ENCODE results near the gene TRIM8. TPM values are rescaled to one million over a fixed set of nuclear protein-coding genes. Genes with fewer than 3 reads are reported as not detected.

The TRIM8 gene
- total and polyA plus RNA-seq, 2 of the 4 experiments (the other 2 are of a cell fraction), result 25.5 to 126 TPM

- in situ Hi-C loops (cut with MboI; ENCODE audit: low sequenced_read_pairs) (no loop called here), intact Hi-C loops (cut with micrococcal nuclease) (no loop called here), dilution Hi-C loops (cut with HindIII; ENCODE audit: low sequenced_read_pairs, unreplicated experiment) (no loop called here)
- H3K14ac ChIP-seq (replicated peaks; ENCODE audit: low read depth, low read length), result no peak overlapping the region
- H3K56ac ChIP-seq (ENCODE audit: extremely low read depth, insufficient read depth, low read length), result no peak overlapping the region
- no peak overlapping the region for H2AFZ ChIP-seq (replicated peaks; ENCODE audit: low read length, poor library complexity)
- H3K4me1 ChIP-seq (ENCODE audit: control insufficient read depth, insufficient read depth, low read length), result peaks cover 34% of the 10 kb centered on the region
- H2BK20ac ChIP-seq (ENCODE audit: low read depth, low read length), result no peak overlapping the region
- no peaks in the 10 kb centered on the region for H3K9me3 ChIP-seq (ENCODE audit: control insufficient read depth, insufficient read depth, low read length)
- H3K36me3 ChIP-seq (ENCODE audit: control insufficient read depth, insufficient read depth, low read length), result peaks cover 34% of the 10 kb centered on the region
- no peak overlapping the region for H3K4ac ChIP-seq (ENCODE audit: low read depth, low read length)
- no peak overlapping the region for H3K23ac ChIP-seq (ENCODE audit: low read depth, low read length)
- H2BK5ac ChIP-seq (ENCODE audit: low read depth, low read length, poor library complexity, severe bottlenecking), result no peak overlapping the region
- no peak overlapping the region for H4K91ac ChIP-seq (ENCODE audit: insufficient read depth, low read depth, low read length)
- peaks cover 27% of the 10 kb centered on the region for H3K9me1 ChIP-seq (ENCODE audit: insufficient read depth, low read length)
- ChIA-PET CTCF (no interaction called here), POLR2A (ENCODE audit: unreplicated experiment) (no interaction called here)
- H3K79me1 ChIP-seq (ENCODE audit: low read depth in 1 of 2, low read length in 2 of 2), result peaks cover 0 to 28% of the 10 kb centered on the region in 2 experiments; a peak in 1 of 4 replicates
- DNase-seq (no peak), ATAC-seq (ENCODE audit: low read depth) (no peak)
- H4K8ac ChIP-seq (ENCODE audit: low read depth in 2 of 2, low read length in 2 of 2), result no peak overlapping the region
- H3K27me3 ChIP-seq (ENCODE audit: control insufficient read depth, insufficient read depth, low read length), result no peaks in the 10 kb centered on the region
- H2AK5ac ChIP-seq (ENCODE audit: low read depth, low read length), result no peak overlapping the region
- 95% methylated on average over 4 of the region's 9 CpGs; no CpG with 5 or more reads in 1 of the 2 experiments for WGBS, 2 experiments (ENCODE audit: extremely low coverage in 2 of 2, insufficient read length in 1 of 2)
- H3K9ac ChIP-seq (ENCODE audit: low read depth, low read length), result no peak overlapping the region
- no peak overlapping the region for H2BK120ac ChIP-seq (ENCODE audit: low read depth, low read length)
- no peak overlapping the region for H2BK15ac ChIP-seq (ENCODE audit: low read depth, low read length)
- H3K18ac ChIP-seq (ENCODE audit: low read depth, low read length), result no peak overlapping the region
- TF ChIP-seq CHD1 (IDR thresholded peaks at IDR 0.05; ENCODE audit: low read depth, low read length) (no peak), MAFK (IDR thresholded peaks at IDR 0.05; ENCODE audit: low read depth, low read length) (no peak), MAZ (IDR thresholded peaks at IDR 0.05; ENCODE audit: borderline replicate concordance, low read depth, low read length) (no peak), SMC3 (IDR thresholded peaks at IDR 0.05; ENCODE audit: low read depth, low read length) (no peak), BHLHE40 (IDR thresholded peaks at IDR 0.05; ENCODE audit: low read depth, low read length) (no peak), NFE2L2 (IDR thresholded peaks at IDR 0.05; ENCODE audit: low read depth, low read length) (no peak), POLR2A (IDR thresholded peaks at IDR 0.05; ENCODE audit: low read depth, low read length) (no peak), USF2 (IDR thresholded peaks at IDR 0.05; ENCODE audit: low read depth, low read length) (no peak), RAD21 (IDR thresholded peaks at IDR 0.05; ENCODE audit: low read length) (no peak), FOS (IDR thresholded peaks at IDR 0.05; ENCODE audit: low read depth, low read length) (no peak), RFX5 (IDR thresholded peaks at IDR 0.05; ENCODE audit: low read depth, low read length) (no peak), CEBPB (IDR thresholded peaks at IDR 0.05; ENCODE audit: low read depth, low read length) (no peak), MXI1 (IDR thresholded peaks at IDR 0.05; ENCODE audit: borderline replicate concordance, low read depth, low read length) (no peak)
- TF ChIP-seq, protein P1, sequence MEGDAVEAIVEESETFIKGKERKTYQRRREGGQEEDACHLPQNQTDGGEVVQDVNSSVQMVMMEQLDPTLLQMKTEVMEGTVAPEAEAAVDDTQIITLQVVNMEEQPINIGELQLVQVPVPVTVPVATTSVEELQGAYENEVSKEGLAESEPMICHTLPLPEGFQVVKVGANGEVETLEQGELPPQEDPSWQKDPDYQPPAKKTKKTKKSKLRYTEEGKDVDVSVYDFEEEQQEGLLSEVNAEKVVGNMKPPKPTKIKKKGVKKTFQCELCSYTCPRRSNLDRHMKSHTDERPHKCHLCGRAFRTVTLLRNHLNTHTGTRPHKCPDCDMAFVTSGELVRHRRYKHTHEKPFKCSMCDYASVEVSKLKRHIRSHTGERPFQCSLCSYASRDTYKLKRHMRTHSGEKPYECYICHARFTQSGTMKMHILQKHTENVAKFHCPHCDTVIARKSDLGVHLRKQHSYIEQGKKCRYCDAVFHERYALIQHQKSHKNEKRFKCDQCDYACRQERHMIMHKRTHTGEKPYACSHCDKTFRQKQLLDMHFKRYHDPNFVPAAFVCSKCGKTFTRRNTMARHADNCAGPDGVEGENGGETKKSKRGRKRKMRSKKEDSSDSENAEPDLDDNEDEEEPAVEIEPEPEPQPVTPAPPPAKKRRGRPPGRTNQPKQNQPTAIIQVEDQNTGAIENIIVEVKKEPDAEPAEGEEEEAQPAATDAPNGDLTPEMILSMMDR (conservative IDR thresholded peaks at IDR 0.05; ENCODE audit: low read depth, low read length), result no peak
- TF ChIP-seq, protein P2, sequence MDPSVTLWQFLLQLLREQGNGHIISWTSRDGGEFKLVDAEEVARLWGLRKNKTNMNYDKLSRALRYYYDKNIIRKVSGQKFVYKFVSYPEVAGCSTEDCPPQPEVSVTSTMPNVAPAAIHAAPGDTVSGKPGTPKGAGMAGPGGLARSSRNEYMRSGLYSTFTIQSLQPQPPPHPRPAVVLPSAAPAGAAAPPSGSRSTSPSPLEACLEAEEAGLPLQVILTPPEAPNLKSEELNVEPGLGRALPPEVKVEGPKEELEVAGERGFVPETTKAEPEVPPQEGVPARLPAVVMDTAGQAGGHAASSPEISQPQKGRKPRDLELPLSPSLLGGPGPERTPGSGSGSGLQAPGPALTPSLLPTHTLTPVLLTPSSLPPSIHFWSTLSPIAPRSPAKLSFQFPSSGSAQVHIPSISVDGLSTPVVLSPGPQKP (IDR thresholded peaks at IDR 0.05; ENCODE audit: borderline replicate concordance, low read depth, low read length), result no peak
- H2AK9ac ChIP-seq (replicated peaks; ENCODE audit: low read depth, low read length, poor library complexity), result no peak overlapping the region
- no peak overlapping the region for H3K27ac ChIP-seq (ENCODE audit: insufficient read depth, low read length)
- no peak overlapping the region for H3K4me3 ChIP-seq (ENCODE audit: insufficient read depth, low read depth, low read length)
- no peak overlapping the region for H3K4me2 ChIP-seq (ENCODE audit: low read depth, low read length)
- no peaks in the 10 kb centered on the region for H4K20me1 ChIP-seq (ENCODE audit: insufficient read depth, low read length)
- no TSS peak for BruUV-seq (replicated peaks)
- H4K5ac ChIP-seq (ENCODE audit: low read depth, low read length), result no peak overlapping the region
Observed at GRCh38 chr10:102617041-102617440, 27.2 kb upstream of the TRIM8 start.
